ENCODE measurements around the gene PSMD13.

PSMD13 gene

GRCh38 chr11:205221-206001 lies 31.4 kb upstream of the PSMD13 start:
- no peak for DNase-seq (ENCODE audit: extremely low spot score)
- CTCF ChIA-PET, result no interaction called here
- POLR2A ChIA-PET, result no interaction called here
- TF ChIP-seq ARNT (IDR thresholded peaks at IDR 0.05), result no peak
- no peak for TF ChIP-seq SUZ12 (IDR thresholded peaks at IDR 0.05)
- TF ChIP-seq TARDBP (IDR thresholded peaks at IDR 0.05), result no peak
- no peak for TF ChIP-seq LEF1 (IDR thresholded peaks at IDR 0.05; ENCODE audit: borderline replicate concordance)
- no peak for TF ChIP-seq NFRKB (IDR thresholded peaks at IDR 0.05)
- no peak for TF ChIP-seq ELF4 (IDR thresholded peaks at IDR 0.05)
- TF ChIP-seq FOXK2 (IDR thresholded peaks at IDR 0.05), result no peak
- no peak for TF ChIP-seq BHLHE40 (IDR thresholded peaks at IDR 0.05; ENCODE audit: borderline replicate concordance)
- TF ChIP-seq HDGF (IDR thresholded peaks at IDR 0.05; ENCODE audit: borderline replicate concordance), result no peak
- TF ChIP-seq FOXM1 (IDR thresholded peaks at IDR 0.05; ENCODE audit: borderline replicate concordance), result no peak
- TF ChIP-seq ZNF384 (IDR thresholded peaks at IDR 0.05), result no peak
- no peak for TF ChIP-seq CTBP1 (IDR thresholded peaks at IDR 0.05; ENCODE audit: borderline replicate concordance)
- no peak for TF ChIP-seq SP1 (IDR thresholded peaks at IDR 0.05)
- TF ChIP-seq FOXA1 (IDR thresholded peaks at IDR 0.05), result no peak
- TF ChIP-seq, protein P1, sequence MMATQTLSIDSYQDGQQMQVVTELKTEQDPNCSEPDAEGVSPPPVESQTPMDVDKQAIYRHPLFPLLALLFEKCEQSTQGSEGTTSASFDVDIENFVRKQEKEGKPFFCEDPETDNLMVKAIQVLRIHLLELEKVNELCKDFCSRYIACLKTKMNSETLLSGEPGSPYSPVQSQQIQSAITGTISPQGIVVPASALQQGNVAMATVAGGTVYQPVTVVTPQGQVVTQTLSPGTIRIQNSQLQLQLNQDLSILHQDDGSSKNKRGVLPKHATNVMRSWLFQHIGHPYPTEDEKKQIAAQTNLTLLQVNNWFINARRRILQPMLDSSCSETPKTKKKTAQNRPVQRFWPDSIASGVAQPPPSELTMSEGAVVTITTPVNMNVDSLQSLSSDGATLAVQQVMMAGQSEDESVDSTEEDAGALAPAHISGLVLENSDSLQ (IDR thresholded peaks at IDR 0.05), result no peak

DNA sequence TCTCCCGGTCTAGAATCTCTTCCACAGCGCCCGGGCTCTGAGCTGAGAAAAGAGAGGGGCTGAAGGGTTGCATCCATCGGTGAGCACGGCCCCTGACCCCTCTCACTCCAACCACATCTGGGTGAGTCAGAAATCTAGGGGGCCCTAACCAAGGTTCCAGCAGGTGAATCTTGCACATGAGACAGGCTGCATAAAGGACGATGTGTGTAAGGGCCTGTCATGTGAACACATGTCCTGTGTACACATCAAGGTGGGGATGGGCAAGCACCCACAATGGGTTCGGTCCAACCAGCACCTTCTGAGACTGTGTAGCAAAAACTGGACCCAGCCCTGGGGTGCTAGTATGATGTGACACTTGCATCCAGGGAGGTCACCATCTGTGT lies 30.8 kb upstream of the PSMD13 start:
- ChIA-PET CTCF (no interaction called here), POLR2A (interaction anchor here (2.7 to 4.1 kb wide), 2 partner anchors 10 to 243 kb away, joined by 20 to 41 read pairs; partner anchors contain the start of gene PTDSS2)
- TF ChIP-seq, protein P1 (IDR thresholded peaks at IDR 0.05), result no peak
- TF ChIP-seq HDGF (IDR thresholded peaks at IDR 0.05; ENCODE audit: borderline replicate concordance), result no peak
- TF ChIP-seq BHLHE40 (IDR thresholded peaks at IDR 0.05; ENCODE audit: borderline replicate concordance), result no peak
- no peak for TF ChIP-seq FOXM1 (IDR thresholded peaks at IDR 0.05; ENCODE audit: borderline replicate concordance)
- TF ChIP-seq ZNF384 (IDR thresholded peaks at IDR 0.05), result no peak
- TF ChIP-seq FOXA1 (IDR thresholded peaks at IDR 0.05), result no peak

GRCh38 chr11:206526-207207 lies 30.1 kb upstream of the PSMD13 start:
- DNase-seq (ENCODE audit: extremely low spot score), result peak; percentile 28
- ChIA-PET CTCF (interaction anchor here (1.2 kb wide), 1 partner anchor 44 kb away, joined by 3 read pairs; no protein-coding TSS in a partner anchor), POLR2A (interaction anchor here (0.8 to 4.1 kb wide), 24 partner anchors 9 to 256 kb away, joined by 3 to 41 read pairs (median 4); partner anchors contain the start of genes IFITM2, PSMD13 and PTDSS2)
- no peak for TF ChIP-seq ELF4 (IDR thresholded peaks at IDR 0.05)
- peak; percentile 70 for TF ChIP-seq L3MBTL2 (conservative IDR thresholded peaks at IDR 0.05)

More for the DNA sequence above, 30.8 kb upstream of the PSMD13 start:
- DNase-seq (ENCODE audit: extremely low spot score), result no peak

DNA sequence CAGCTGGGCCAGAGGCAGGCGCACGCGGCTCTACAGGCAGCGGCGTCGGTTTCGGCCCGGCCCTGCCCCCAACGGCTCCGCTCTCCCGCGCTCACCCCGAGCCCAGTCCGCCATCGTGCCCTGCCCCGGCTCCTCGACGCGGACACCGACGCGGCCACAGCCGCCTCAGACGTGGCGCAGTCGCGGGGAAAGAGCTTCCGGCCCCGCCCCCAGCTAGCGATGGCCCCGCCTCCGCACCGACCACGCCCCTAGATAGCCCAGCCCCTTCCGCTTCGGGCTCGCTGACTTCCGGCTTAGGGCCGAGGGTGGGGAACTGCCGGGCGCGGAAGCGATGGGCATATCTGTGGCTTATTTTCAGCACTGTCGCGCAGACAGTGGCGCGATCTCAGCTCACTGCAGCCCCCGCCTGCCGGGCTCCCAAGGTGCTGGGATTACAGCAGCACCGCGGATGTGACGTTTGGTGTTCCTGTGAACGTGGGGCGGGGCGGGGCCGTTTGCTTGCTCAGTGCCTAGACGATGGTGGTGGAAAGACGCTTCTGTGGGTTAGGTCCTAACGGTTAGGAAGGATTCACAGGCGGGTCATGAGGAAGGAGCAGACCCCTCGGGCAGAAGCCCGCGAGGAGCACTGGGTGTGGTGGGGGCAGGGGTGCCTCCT lies 29.4 kb upstream of the PSMD13 start, which contains the start of the genes BET1L and RIC8A:
BET1L (minus strand) TSS at position 192 of the 655 bp plus-strand sequence; CDS start at position 114, 78 bp downstream.
RIC8A (plus strand) TSS at position 501 of the 655 bp plus-strand sequence. CDS start 1,147 bp downstream, outside the sequence.
- peak; percentile 97 for DNase-seq (ENCODE audit: extremely low spot score)
- POLR2A ChIA-PET, result interaction anchor here (0.6 to 4.1 kb wide), 26 partner anchors 9 to 368 kb away, joined by 3 to 41 read pairs (median 4); partner anchors contain the start of genes IFITM2, PSMD13 and PTDSS2
- TF ChIP-seq L3MBTL2 (conservative IDR thresholded peaks at IDR 0.05) (0 out of 2 replicates have a peak, but pooled peaks have one; percentile 18), ELF4 (IDR thresholded peaks at IDR 0.05) (peak; percentile 62), SP1 (IDR thresholded peaks at IDR 0.05) (no peak), FOXK2 (IDR thresholded peaks at IDR 0.05) (no peak), SUZ12 (IDR thresholded peaks at IDR 0.05) (no peak)
- CTCF ChIA-PET, result interaction anchor here (1.1 to 1.2 kb wide), 2 partner anchors 9 to 43 kb away, joined by 3 read pairs; no protein-coding TSS in a partner anchor

DNA sequence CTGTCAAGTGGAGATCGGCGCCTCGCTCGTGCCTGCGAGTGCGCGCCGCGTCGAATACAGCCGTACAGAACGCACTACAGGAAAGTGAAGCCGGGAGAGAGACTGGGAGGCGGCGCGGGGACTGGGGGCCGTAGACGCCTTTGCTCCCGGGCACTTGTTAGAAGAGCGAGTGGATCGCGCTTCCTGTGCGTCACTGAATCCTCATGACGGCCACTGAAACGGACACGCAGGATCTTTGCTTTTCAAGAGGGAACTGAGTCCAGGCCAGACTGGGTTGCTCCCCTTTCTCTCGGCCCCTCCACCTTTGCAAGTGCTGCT lies 29.0 kb upstream of the PSMD13 start:
- DNase-seq (ENCODE audit: extremely low spot score), result peak; percentile 38
- ChIA-PET POLR2A (interaction anchor here (0.6 to 4.1 kb wide), 27 partner anchors 8 to 368 kb away, joined by 3 to 41 read pairs (median 4); partner anchors contain the start of genes IFITM2, PSMD13 and PTDSS2), CTCF (interaction anchor here (1.1 to 1.2 kb wide), 2 partner anchors 9 to 43 kb away, joined by 3 read pairs; no protein-coding TSS in a partner anchor)
- no peak for TF ChIP-seq ZNF384 (IDR thresholded peaks at IDR 0.05)
- TF ChIP-seq ELF4 (IDR thresholded peaks at IDR 0.05), result no peak
- TF ChIP-seq HDGF (IDR thresholded peaks at IDR 0.05; ENCODE audit: borderline replicate concordance), result no peak
- no peak for TF ChIP-seq BHLHE40 (IDR thresholded peaks at IDR 0.05; ENCODE audit: borderline replicate concordance)
- TF ChIP-seq L3MBTL2 (conservative IDR thresholded peaks at IDR 0.05), result peak; percentile 23; the same call in 1 of the 2 replicates

DNA sequence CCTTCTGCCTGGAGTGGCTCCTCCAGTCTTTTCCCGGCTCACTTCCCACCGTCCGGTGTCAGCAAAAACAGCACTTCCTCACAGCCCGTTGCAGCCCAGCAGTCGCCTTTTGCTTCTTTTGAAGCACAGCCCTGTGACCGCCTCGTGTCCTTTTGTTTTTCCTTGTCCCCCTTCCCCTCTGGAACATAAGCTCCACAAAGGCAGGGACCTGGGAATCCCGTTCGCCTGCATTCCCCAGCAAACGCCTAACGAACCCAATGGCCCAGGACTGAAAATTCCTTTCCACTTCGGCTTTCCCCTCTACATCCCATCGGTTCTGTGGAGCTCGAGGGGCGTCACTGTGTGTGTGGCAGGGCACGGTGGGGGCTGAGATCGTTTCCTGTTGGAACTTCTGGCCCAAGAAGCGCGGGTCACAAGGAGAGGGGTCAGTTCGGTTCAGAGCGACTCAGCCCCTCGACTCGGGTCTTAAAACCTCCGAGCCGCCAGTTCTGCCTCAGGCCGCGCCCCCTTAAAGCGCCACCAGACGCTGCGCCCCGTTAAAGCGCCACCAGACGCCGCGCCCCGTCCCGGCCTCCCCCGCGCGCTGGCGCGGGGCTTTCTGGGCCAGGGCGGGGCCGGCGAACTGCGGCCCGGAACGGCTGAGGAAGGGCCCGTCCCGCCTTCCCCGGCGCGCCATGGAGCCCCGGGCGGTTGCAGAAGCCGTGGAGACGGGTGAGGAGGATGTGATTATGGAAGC lies 28.4 kb upstream of the PSMD13 start:
- CTCF ChIA-PET, result interaction anchor here (1.1 kb wide), 1 partner anchor 10 kb away, joined by 3 read pairs; no protein-coding TSS in a partner anchor

More for the DNA sequence above, 28.4 kb upstream of the PSMD13 start:
- peak; percentile 66 for DNase-seq (ENCODE audit: extremely low spot score)
- POLR2A ChIA-PET, result interaction anchor here (1.0 to 4.1 kb wide), 5 partner anchors 7 to 241 kb away, joined by 3 to 41 read pairs (median 3); partner anchors contain the start of gene PTDSS2
- no peak for TF ChIP-seq CTBP1 (IDR thresholded peaks at IDR 0.05; ENCODE audit: borderline replicate concordance)
- TF ChIP-seq L3MBTL2 (conservative IDR thresholded peaks at IDR 0.05), result peak; percentile 11; the same call in 1 of the 2 replicates

Measured in HEK293T (cell line).